Measurements from ENCODE around the gene CCZ1B. TPM values are rescaled to one million over a fixed set of nuclear protein-coding genes. Genes with fewer than 3 reads are reported as not detected.
"Not testable (repeated sequence)": the region's sequence is repeated elsewhere in the genome, so short reads cannot be mapped to it uniquely, and the experiment has no call there.

The CCZ1B gene
- total RNA-seq, 1 experiment from 2014 or later, result 77.0 TPM

GRCh38 chr7:6831018-6831725 lies 5.1 kb upstream of the CCZ1B start:
- no peak overlapping the region for H3K27ac Mint-ChIP-seq
- Histone ChIP-seq H2BK5ac (ENCODE audit: insufficient read length, low read length) (no peak overlapping the region), H3K79me1 (ENCODE audit: insufficient read depth, low read depth, low read length, poor library complexity, severe bottlenecking) (no peaks in the 10 kb centered on the region), H3K4me1 (ENCODE audit: insufficient read depth, low read length) (no peaks in the 10 kb centered on the region), H2BK20ac (ENCODE audit: low read depth, low read length, poor library complexity, severe bottlenecking) (no peak overlapping the region), H3K23me2 (ENCODE audit: insufficient read length, low read depth, low read length, poor library complexity, severe bottlenecking) (no peaks in the 10 kb centered on the region), H3T11ph (ENCODE audit: low read length) (no peak overlapping the region), H4K8ac (replicated peaks; ENCODE audit: insufficient read length, low read depth, low read length) (no peak overlapping the region), H4K20me1 (ENCODE audit: control insufficient read depth, insufficient read depth, insufficient read length) (no peaks in the 10 kb centered on the region), H2BK15ac (ENCODE audit: low read depth, low read length) (no peak overlapping the region), H3K4me2 (ENCODE audit: insufficient read depth, insufficient read length, low read length) (no peak overlapping the region), H3K56ac (ENCODE audit: insufficient read length, low read depth, low read length) (no peak overlapping the region), H3K14ac (ENCODE audit: insufficient read depth, low read length) (no peak overlapping the region), H2AK5ac (ENCODE audit: insufficient read length, low read length) (no peak overlapping the region), H2BK12ac (ENCODE audit: insufficient read length, low read depth, low read length) (no peak overlapping the region), H2AFZ (ENCODE audit: low read length) (no peak overlapping the region), H3K27me3 (ENCODE audit: insufficient read depth, low read length) (no peaks in the 10 kb centered on the region), H3K23ac (ENCODE audit: insufficient read length, low read depth, low read length) (no peak overlapping the region), H3K79me2 (ENCODE audit: insufficient read depth, low read length) (no peaks in the 10 kb centered on the region), H4K5ac (ENCODE audit: insufficient read length, low read depth, low read length) (no peak overlapping the region), H3K9ac (ENCODE audit: extremely low read depth, insufficient read length, low read length) (no peak overlapping the region), H3K27ac (ENCODE audit: insufficient read length, low read depth, low read length) (no peak overlapping the region), H2BK120ac (ENCODE audit: low read depth, low read length, poor library complexity, severe bottlenecking) (no peak overlapping the region), H3K4ac (ENCODE audit: low read depth, low read length) (no peak overlapping the region), H3K9me3 (ENCODE audit: control insufficient read depth, low read depth, low read length) (no peaks in the 10 kb centered on the region), H4K91ac (ENCODE audit: insufficient read length, low read depth, low read length) (no peak overlapping the region), H3K18ac (ENCODE audit: insufficient read length, low read depth, low read length) (no peak overlapping the region)
- H3K4me1 Mint-ChIP-seq, result peaks cover 2 to 6% of the 10 kb centered on the region in 2 experiments; a peak in 3 of 4 replicates
- no peaks in the 10 kb centered on the region; a peak in 1 of 7 replicates for H3K36me3 Mint-ChIP-seq (ENCODE audit: insufficient read depth in 1 of 3, low read depth in 3 of 3)
- no peak for DNase-seq
- TF ChIP-seq CTCF (conservative IDR thresholded peaks at IDR 0.05), result no peak
- WGBS (ENCODE audit: extremely low coverage, insufficient read length, low lambda C conversion rate), result no CpG with 5 or more reads among the region's 7 CpGs
- peaks cover 32% of the 10 kb centered on the region for H3K27me3 Mint-ChIP-seq (ENCODE audit: low read depth)
- no peak overlapping the region for H3K4me3 Mint-ChIP-seq
- no peaks in the 10 kb centered on the region for H3K9me3 Mint-ChIP-seq

- H3K27me3 Mint-ChIP-seq (ENCODE audit: low read depth), result peaks cover 26% of the 10 kb centered on the region
- not testable (repeated sequence) for H4K20me1 ChIP-seq (ENCODE audit: control insufficient read depth, insufficient read depth, insufficient read length); H3K4me2 ChIP-seq (ENCODE audit: insufficient read depth, insufficient read length, low read length); H3K27ac ChIP-seq (ENCODE audit: insufficient read length, low read depth, low read length); H2BK12ac ChIP-seq (ENCODE audit: insufficient read length, low read depth, low read length); H3K79me1 ChIP-seq (ENCODE audit: insufficient read depth, low read depth, low read length, poor library complexity, severe bottlenecking); H3K27ac Mint-ChIP-seq; H3K18ac ChIP-seq (ENCODE audit: insufficient read length, low read depth, low read length); H3K36me3 Mint-ChIP-seq (ENCODE audit: insufficient read depth in 1 of 3, low read depth in 3 of 3); H3K27me3 ChIP-seq (ENCODE audit: insufficient read depth, low read length); H3K23ac ChIP-seq (ENCODE audit: insufficient read length, low read depth, low read length); H2AK5ac ChIP-seq (ENCODE audit: insufficient read length, low read length); H2BK20ac ChIP-seq (ENCODE audit: low read depth, low read length, poor library complexity, severe bottlenecking); DNase-seq; H2BK120ac ChIP-seq (ENCODE audit: low read depth, low read length, poor library complexity, severe bottlenecking); H2BK15ac ChIP-seq (ENCODE audit: low read depth, low read length); H3K14ac ChIP-seq (ENCODE audit: insufficient read depth, low read length); H4K8ac ChIP-seq (replicated peaks; ENCODE audit: insufficient read length, low read depth, low read length); H3T11ph ChIP-seq (ENCODE audit: low read length); H2AFZ ChIP-seq (ENCODE audit: low read length); H4K5ac ChIP-seq (ENCODE audit: insufficient read length, low read depth, low read length); H3K4me1 Mint-ChIP-seq; H3K4me1 ChIP-seq (ENCODE audit: insufficient read depth, low read length); H3K9me3 ChIP-seq (ENCODE audit: control insufficient read depth, low read depth, low read length); H3K9me3 Mint-ChIP-seq; H3K9ac ChIP-seq (ENCODE audit: extremely low read depth, insufficient read length, low read length); H3K4ac ChIP-seq (ENCODE audit: low read depth, low read length); H3K23me2 ChIP-seq (ENCODE audit: insufficient read length, low read depth, low read length, poor library complexity, severe bottlenecking); H2BK5ac ChIP-seq (ENCODE audit: insufficient read length, low read length); H3K79me2 ChIP-seq (ENCODE audit: insufficient read depth, low read length); H3K56ac ChIP-seq (ENCODE audit: insufficient read length, low read depth, low read length); H3K4me3 Mint-ChIP-seq; H4K91ac ChIP-seq (ENCODE audit: insufficient read length, low read depth, low read length)
- no CpG with 5 or more reads among the region's 6 CpGs for WGBS (ENCODE audit: extremely low coverage, insufficient read length, low lambda C conversion rate)
These were observed 4.0 kb upstream of the CCZ1B start for GRCh38 chr7:6830026-6830425.

Data from H9 (cell line).